SKM-1 (cell line): ENCODE data around the gene LIMS2.

Source experiments
- DNase-seq: peaks from one replicate; lab custom pipeline; 2025; ENCODE audit not compliant: unreplicated experiment; lab: John Stamatoyannopoulos, UW

LIMS2 gene

DNA sequence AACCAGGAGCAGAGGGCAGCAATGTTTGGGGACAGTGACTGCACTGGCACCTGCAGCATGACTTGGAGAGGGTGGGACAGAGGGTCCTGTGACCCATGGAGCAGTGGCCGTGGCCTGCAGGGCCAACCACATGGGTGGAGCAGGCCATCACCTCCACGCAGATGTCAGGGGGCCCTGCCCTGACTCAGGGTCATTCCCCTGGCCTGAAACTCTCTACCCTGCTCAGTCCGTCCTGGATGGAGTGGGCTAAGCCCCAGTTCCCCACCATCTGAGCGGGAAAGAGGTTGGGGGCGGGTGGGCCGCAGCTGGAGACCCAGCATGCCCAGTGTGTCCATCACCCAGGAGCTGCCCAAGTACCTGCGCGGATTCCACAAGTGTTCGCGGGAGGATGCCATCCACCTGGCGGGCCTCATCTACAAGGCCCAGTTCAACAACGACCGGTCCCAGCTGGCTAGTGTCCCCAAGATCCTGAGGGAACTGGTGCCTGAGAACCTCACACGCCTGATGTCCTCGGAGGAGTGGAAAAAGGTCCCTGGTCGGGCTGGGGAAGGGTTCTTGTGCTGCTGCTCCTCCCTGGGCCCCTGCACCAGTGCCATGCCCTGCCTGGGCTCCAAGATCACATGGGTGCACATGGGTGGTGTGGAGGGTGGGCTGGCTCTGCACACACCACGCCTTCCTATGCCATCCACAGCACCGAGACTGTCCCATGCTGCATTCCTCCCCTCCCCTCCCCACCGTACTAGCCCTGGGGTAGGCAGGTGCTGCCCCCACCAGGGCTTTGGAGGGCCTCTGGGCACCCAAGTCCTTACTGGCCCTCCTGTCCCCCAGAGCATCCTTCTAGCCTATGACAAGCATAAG is 39.7 kb downstream of the LIMS2 start:
- DNase-seq, result no peak

DNA sequence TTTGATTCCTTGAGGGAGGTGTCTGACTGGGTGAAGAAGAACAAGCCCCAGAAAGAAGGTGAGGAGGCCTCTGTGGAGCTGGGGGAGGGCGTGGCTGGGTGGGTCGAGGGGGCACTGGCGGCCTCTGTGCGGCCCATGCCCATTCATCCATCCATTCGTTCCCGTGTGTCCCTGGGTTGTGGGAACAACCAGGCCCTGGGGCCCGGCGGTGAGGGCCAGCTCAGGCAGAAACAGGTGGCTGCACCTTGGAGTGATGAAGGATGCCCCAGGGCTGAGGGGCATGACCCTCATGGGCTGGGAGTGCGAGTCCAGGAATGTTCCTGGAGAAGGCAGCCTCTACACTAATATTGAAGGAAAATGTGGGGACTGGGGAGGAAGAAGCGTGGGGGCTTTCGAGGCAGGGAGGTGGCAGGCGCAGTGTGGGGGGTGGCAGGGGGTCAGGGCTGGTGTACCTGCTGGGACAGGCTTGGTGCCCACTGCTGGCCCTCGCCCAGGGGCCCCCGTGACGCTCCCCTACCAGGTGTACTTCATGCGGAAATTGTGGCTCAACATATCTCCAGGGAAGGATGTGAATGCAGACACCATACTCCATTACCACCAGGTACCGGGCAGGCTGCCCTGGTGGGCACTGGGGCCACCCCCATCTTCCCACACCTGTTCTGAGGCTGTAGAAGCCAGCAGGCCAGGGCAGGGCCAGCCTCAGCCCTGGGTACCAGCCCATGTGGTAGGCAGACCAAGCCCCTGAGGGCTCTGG is 40.5 kb downstream of the LIMS2 start:
- no peak for DNase-seq

DNA sequence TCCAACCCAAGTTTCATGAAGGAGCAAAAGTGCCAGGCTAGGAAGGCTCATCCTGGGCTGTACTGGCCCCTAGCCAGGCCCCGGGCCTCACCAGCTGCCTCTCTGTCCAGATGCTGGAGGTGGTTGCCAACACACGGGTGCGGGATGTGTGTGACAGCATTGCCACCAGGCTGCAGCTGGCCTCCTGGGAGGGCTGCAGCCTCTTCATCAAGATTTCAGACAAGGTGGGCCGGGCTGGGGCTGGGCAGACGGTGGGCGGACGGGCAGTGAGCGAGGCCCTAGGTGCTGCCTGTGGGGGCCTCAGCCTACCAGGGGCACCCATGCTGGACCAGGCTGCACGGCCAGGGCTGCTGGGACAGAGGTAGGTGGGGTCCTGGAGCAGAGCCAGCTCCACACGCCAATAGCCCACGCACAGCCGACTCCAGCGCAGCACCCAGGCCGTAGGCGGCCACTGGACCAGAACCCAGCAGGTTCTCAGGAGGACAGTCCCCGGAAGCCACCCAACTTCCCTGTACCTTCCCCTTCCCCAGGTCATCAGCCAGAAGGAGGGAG is 41.2 kb downstream of the LIMS2 start:
- no peak for DNase-seq

DNA sequence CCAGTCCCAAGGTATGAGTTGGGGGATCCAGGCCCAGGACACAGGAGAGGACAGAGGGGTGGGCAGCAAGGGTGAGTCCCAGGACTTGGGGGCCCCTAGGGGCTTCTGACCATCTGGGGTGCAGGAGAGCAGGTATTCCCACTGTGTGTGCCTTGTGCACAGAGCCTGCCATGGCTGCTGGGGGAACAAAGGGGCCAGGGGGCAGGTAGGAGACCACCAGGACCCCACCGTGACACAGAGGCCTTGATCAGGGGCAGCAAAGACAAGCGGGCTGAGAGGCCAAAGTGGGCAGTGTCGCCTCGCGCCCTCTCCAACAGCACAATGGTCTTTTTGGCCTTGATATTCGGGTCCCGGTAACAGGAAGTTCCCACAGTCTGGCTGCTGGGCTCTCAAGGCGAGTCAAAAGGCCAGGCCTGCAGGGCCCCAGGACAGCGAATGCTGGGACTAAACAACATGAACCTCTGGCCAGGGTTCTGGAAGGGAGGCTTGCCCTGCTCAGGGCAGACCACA is 41.7 kb downstream of the LIMS2 start:
- DNase-seq, result no peak

DNA sequence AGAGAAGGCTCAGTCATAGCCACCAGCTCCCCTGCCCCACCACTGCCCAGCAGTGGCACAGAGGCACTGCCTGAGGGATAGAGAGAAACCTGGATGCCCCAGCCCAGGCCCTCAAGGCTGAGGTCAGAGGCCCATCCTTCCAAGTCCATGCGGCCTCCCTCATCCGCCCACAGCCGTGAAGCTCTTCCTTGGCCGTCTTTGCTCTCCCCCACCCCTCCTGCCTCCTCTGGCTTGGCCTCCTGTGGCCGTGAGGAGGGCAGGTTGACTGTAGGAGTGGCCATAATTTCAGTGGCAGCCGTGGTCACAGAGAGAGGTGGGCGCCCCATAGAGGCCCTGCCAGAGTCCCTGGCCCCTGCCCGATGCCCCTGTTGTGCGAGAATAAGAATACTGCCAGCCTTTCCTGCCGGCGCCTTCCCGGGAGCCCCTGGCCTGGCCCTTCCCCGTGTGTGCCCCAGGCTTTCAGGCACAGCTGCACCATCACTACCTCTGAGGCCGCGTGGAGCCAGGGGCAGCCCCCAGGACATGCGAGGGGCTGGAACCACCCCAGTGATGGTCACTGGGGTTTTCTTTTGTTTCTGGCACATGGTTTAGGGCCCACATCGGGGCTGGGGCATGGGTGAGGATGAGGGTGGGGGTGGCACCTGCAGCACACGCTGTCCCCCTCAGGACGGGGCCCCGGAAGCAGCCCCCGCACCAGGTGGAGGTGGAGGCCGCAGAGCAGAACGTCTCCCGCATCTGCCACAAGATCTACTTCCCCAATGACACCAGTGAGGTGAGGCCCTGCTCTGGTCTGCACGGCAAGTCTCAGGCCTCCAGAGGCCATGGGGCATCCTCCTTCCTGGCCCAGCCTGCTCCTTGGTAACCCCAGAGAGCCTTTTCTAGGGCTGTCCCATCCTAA is 42.5 kb downstream of the LIMS2 start:
- no peak for DNase-seq

DNA sequence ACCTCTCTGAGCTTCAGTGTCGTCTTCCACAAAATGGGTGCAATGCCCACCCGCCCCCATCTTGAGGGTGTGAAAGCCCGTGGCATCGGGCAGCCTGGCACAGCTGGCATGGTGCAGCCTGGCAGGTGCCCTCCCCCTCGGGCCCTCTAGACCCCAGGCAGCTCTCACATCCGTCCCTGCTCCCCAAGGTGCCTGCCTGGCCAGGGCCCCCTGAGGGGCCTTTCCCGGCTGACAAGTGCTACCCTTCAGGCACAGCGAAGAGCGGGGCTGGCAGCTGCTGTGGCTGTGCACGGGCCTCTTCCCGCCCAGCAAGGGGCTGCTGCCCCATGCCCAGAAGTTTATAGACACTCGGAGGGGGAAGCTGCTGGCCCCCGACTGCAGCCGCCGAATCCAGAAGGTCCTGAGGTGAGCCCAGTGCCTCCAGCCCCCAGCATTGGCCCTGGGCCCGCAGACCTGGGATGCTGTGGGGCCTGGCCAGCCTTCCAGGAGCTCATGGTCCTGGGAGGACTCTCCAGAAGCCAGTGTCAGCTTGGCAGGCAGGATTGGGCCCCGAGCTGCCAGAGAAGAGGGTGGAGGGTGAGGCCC is 43.2 kb downstream of the LIMS2 start:
- no peak for DNase-seq

DNA sequence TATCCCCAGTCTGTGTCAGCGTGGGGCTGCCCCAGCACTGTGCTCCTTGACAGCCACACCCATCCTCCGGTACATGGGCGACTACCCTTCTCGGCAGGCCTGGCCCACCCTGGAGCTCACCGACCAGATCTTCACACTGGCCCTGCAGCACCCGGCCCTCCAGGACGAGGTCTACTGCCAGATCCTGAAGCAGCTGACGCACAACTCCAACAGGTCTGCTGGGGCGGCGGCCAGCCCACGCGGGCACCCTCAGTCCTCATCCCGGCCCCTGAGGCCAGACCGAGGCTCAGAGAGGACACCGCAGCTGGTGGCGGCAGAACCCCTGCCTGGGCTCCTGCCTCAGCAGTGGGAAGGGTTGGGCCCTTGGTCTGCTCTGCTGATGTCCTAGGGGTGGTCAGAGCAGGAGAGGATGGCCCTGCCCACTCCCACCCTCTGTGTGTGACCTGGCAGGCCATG is 43.8 kb downstream of the LIMS2 start:
- DNase-seq, result no peak

DNA sequence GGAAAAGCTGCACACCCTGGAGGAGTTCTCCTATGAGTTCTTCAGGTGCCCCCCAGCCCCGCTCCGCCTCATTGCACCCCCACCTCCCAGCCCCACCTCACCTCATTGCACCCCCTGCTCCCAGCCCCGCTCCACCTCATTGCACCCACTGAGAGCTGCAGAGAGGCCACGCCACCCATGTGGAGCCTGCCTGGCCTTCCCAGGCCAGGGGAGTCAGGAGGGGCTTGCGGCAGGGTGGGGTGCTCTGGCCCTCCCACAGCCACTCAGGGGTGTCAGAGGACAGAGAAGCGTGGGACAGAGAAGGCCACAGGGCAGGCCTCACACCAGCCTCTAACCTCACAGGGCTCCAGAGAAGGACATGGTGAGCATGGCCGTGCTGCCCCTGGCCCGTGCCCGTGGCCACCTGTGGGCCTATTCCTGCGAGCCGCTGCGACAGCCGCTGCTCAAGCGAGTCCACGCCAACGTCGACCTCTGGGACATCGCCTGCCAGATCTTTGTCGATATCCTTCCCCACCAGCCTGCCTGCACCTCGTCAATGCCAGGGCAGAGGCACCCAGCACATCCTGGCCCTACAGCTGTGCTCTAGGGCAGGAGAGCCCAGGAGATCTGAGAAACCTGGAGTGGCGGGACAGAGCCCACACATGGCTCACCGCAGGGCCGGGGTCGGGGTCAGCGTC is 44.3 kb downstream of the LIMS2 start:
- no peak for DNase-seq

DNA sequence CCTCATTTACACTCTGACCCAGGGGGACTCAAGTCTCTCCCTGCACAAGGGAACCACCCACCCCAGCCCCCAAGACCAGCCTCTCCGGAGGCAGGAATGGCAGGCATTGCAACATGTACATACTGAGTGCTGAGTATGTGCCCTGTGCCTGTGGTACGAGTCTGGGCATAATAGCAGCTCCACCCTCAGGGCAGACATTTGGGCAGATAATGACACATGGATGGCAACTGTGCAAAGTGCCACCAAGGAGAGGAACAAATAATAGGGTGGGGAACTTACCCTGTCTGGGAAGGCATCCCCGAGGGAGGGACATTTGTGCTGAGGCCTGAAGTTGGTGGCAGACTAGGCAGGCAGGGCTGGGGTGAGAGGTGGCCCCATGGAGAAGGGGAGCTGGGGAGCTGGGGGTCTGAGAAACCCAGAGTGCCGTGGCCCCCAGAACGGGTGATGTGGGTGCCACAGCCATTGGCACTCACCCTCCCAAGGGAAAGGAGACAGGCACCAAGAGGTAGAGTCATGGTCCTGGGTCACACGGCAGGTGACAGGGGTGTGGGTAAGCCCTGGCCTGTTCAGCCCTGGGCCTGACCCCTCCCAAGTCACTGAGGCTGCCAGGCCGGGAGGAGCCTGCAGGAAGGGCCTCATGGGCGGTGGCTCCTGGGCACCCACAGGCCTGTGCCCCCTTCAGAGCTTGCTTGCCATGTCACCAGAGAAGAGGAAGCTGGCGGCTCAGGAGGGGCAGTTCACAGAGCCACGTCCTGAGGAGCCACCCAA is 45.0 kb downstream of the LIMS2 start:
- DNase-seq, result no peak

DNA sequence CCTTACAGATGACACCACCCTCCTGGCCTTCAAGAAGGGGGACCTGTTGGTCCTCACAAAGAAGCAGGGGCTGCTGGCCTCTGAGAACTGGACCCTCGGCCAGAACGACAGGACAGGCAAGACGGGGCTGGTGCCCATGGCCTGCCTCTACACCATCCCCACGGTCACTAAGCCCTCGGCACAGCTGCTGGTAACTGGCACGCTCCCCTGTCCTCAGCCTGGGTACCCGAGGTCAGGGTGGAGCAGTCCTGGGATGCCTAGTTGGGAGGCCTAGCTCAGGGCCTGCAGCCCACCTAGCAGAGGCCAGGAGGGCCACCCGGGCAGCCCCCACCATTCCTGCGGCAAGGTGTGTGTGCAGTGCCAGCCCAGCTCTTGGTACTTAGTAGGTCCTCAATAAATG is 45.7 kb downstream of the LIMS2 start:
- DNase-seq, result no peak

DNA sequence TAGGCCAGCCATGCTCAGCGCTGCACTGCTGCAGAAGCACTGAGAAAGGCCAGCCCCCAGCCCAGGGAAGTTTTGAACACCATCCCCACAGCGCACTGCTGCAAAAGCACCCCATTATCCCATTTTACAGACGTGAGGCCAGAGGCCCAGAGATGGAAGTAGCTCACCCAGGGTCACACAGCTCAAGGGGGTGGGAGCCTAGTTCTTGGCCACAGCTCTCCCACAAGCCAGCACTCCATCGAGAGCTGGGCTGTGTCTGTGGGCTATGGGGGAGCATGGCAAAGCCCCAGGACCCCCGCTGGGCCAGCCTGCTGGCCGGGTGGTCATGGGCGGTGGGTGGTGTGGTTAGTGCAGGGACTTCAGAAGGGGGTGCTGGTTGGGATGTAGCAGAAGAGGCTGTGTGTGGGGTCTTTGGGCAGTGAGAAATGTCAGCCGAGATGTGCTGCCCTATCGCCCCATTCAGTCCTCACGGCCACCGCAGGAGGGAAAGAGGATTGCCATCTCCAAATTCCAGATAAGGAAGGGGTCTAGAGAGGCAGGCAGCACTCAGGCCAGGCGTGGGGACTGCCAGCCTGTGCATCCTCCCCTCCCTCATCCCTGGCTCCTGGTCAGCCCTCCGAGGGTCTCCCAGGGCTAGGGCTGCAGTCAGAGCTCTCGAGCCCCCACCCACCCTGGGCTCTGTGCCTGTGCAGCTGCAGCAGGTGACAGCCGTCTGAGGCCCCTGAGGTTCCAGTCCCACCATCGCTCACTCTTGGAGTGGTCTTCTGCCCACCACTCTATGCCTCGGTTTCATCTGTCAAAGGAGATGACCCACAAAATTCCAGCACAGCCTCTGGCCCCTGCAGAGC is 46.3 kb downstream of the LIMS2 start:
- DNase-seq, result no peak

DNA sequence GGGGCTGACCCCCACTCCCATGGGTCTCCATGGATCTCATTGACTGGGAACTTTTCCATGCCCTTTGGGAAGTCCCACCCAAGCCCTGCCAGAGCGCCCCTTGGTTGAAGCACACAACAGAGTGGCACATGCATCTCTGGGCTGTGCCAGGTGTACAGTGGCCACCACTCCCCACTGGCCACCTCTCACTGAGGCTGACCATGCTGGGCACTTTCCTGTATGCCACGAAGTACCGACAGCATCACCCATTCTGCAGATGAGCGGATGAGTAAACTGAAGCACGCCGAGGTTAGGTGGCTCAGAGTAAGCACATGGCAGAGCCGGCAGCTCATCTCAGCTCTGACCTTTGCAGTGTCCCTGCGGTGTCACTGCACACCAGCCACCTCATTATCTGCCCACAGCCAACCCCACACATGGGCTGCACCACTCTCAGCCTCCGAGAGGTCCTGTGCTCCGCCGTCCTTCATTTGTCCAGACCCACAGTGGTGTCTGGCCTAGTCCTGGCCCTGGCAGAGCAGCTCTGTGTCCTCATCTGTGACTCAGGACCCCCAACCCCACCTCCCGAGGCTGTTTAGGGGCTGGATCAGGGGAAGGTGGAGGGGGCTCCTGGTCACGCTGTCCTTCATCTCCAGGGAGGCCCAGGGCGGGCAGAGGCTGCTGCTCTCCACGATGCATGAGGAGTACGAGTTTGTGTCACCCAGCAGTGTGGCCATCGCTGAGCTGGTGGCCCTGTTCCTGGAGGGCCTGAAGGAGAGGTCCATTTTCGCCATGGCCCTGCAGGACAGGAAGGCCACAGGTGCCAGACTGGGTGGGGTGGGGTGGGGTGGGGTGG is 47.4 kb downstream of the LIMS2 start:
- DNase-seq, result no peak

DNA sequence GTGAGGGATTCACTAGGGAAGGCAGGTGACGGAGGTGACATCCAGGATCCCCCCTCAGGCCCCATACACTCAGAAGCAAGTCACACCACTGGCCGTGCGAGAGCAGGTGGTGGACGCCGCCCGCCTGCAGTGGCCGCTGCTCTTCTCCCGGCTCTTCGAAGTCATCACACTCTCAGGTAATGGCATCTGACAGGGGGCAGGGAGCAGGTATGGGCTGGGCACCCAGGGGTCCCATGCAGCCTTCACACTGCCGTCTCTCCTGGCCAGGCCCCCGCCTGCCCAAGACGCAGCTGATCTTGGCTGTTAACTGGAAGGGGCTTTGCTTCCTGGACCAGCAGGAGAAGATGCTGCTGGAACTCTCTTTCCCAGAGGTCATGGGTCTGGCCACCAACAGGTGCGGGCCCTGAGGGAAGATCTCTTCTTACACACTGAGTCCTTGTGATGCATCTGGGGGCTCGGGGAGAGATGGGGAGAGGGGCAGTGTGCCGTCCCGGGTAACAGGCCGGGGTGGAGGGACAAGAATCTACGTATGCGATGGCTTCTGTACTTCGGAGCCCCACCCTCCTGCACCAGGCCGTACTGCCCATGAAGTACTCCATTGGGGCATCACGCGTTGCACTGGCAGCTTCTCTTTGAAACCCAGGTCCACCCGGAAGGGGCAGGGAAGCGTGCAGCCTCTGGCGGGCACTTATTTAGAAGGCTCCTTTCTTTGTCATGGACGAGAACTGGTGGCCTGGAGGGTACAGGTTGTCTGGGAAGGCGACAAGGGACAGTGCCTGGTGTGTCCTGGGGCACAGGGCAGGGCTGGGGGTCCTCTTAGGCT is 48.2 kb downstream of the LIMS2 start:
- no peak for DNase-seq

DNA sequence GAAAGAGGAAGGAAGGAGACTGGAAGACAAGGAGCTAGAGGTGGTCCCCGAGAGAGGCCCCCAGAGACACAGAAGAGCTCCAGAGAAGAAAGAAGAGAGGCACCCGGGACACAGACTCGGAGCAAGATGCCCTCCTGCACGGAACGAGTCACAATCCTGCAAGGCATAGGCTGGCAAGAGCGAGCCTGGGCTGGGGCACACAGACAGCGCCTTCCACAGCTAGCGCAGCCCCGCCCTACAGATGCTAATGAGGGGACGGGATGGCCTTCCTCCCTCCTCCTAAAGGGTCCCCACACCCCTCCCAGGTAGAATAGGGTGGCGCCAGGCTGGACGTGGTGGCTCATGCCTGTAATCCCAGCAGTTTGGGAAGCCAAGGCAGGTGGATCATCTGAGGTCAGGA is 49.2 kb downstream of the LIMS2 start:
- no peak for DNase-seq

DNA sequence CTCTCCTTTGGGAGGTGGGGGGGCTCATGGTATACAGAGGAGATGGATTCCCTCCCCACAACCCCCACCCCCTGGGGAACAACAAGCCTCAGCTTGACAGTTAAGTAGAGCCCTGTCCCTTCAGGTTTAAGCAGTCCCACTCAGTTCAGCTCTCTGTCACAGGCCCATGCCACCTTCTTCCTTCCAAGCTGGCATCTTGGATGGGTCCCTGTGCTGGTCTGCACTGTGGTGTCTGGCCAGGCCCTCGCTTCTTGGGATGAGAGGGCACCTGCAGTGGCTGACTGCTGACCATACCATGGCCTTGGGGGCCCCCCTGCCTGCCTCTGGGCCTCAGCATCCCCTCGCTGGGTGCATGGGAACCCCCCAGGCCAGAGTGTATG is 49.8 kb downstream of the LIMS2 start:
- no peak for DNase-seq

DNA sequence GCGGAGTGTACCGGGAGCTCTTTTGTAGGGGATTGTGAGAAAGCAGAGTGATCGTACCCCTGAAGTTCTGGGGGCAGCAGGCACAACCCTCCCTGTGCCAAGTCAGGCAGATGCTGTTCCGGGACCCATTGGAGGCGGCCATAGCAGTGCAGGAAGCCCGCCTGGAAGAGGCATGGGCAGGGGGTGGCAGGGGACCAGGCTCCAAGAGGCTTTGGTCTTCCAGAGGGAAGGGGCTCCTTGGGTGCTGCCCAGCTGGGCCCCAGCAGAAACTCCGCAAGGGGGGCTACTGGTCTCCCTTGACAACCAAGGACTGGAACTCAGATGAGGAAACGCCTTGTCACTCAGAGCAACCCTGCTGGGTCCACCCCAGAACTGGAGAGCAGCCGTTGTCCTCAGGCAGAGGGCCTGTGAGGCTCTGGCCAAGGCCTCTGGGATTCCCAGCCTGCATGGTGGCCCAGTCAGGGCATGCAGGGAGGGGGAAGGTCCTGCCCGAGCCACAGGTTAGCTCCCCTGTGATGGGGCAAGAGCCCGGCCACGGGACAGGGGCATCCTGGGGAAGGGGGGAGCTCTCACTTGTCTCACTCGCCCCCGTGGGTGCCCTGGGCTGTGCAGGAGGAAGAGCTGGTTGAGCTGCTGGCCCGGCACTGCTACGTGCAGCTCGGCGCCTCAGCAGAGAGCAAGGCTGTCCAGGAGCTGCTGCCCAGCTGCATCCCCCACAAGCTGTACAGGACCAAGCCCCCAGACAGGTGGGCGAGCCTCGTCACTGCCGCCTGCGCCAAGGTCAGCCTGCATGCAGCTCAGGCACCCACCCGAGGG is 50.4 kb downstream of the LIMS2 start:
- no peak for DNase-seq
